Measurements from ENCODE around the gene RASSF7. TPM values are rescaled to one million over a fixed set of nuclear protein-coding genes. Genes with fewer than 3 reads are reported as not detected.
"Not testable (repeated sequence)": the region's sequence is repeated elsewhere in the genome, so short reads cannot be mapped to it uniquely, and the experiment has no call there.

RASSF7 gene
- total and polyA plus RNA-seq, 2 donors (not counting 3 experiments of a cell fraction or from before 2014, with no cell fraction given): 14.1 to 19.9 TPM

DNA sequence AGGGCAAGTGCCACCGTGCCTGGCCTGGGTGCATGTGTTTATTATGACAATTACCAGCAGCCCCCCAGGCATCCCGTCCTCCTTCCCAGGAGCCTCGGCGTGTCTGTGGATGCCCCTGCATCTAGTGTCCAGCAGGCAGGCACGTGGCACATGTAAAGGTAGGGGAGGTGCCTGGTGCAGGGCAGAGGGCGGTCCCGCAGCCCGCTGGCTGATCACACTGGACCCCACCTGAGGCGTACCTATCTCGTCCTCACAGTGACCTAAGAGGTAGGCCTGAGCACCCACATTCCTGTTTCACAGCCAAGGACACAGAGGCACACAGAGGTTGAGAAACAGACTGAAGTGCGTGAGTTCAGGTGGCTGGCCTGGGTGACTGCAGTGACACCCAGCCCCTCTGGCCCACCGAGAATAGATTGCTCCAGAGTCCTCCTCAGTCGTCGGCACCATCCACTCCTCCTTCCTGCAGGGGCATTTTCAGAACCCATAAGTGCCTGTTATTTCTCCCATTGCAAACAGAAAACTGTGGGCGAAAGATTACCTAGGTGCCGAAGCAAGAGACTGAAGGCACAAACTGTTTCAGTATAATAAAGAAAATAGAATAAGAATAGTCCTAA, 12.5 kb downstream of the RASSF7 start:
- peaks cover 17% of the 10 kb centered on the region for H3K79me2 ChIP-seq (ENCODE audit: control insufficient read depth, insufficient read depth, low read length)
- H3K9me3 ChIP-seq (replicated peaks; ENCODE audit: control insufficient read depth, insufficient read depth, low read length): no peaks in the 10 kb centered on the region
- dilution Hi-C loops (cut with MboI; ENCODE audit: extremely low pct_ligation_motif_present, low sequenced_read_pairs) (no loop called here), intact Hi-C loops (cut with micrococcal nuclease) (no loop called here)
- peaks cover 18% of the 10 kb centered on the region for H3K4me1 ChIP-seq (ENCODE audit: control insufficient read depth, extremely low read depth, insufficient read depth, low read length)
- peaks cover 8 to 10% of the 10 kb centered on the region in 2 experiments for H3K27me3 ChIP-seq (ENCODE audit: control insufficient read depth in 2 of 2, insufficient read depth in 2 of 2, low read length in 2 of 2)
- DNase-seq (ENCODE audit: low read depth, low spot score) (no peak), FAIRE-seq (no peak)
- TF ChIP-seq, protein P1, sequence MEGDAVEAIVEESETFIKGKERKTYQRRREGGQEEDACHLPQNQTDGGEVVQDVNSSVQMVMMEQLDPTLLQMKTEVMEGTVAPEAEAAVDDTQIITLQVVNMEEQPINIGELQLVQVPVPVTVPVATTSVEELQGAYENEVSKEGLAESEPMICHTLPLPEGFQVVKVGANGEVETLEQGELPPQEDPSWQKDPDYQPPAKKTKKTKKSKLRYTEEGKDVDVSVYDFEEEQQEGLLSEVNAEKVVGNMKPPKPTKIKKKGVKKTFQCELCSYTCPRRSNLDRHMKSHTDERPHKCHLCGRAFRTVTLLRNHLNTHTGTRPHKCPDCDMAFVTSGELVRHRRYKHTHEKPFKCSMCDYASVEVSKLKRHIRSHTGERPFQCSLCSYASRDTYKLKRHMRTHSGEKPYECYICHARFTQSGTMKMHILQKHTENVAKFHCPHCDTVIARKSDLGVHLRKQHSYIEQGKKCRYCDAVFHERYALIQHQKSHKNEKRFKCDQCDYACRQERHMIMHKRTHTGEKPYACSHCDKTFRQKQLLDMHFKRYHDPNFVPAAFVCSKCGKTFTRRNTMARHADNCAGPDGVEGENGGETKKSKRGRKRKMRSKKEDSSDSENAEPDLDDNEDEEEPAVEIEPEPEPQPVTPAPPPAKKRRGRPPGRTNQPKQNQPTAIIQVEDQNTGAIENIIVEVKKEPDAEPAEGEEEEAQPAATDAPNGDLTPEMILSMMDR (IDR thresholded peaks at IDR 0.05; ENCODE audit: extremely low read depth in 1 of 2, insufficient read depth in 1 of 2, low read depth in 1 of 2, low read length in 2 of 2): no peak
- TF ChIP-seq EZH2 (IDR thresholded peaks at IDR 0.05; ENCODE audit: borderline replicate concordance, low read depth, low read length, severe bottlenecking): no peak
- H4K20me1 ChIP-seq (replicated peaks; ENCODE audit: control insufficient read depth, extremely low read depth, insufficient read depth, low read length): no peaks in the 10 kb centered on the region
- no peaks in the 10 kb centered on the region for H3K36me3 ChIP-seq (ENCODE audit: control insufficient read depth in 2 of 2, extremely low read depth in 1 of 2, insufficient read depth in 2 of 2, low read length in 2 of 2)
- no peak overlapping the region for H3K4me3 ChIP-seq (replicated peaks in 1 of 3; ENCODE audit: insufficient read depth in 1 of 3, low read depth in 1 of 3, low read length in 3 of 3)
- H3K4me2 ChIP-seq (ENCODE audit: insufficient read depth, low read length): no peak overlapping the region
- CTCF ChIA-PET: no interaction called here
- H3K9ac ChIP-seq (replicated peaks; ENCODE audit: extremely low read depth, insufficient read depth, low read length): no peak overlapping the region
- POLR2A ChIA-PET: no interaction called here
- no peaks in the 10 kb centered on the region for H3K9me1 ChIP-seq (replicated peaks; ENCODE audit: control insufficient read depth, extremely low read depth, insufficient read depth, low read length)
- H2AFZ ChIP-seq (ENCODE audit: low read depth, low read length): no peak overlapping the region
- BruUV-seq (replicated peaks): no TSS peak
- H3K27ac ChIP-seq (ENCODE audit: insufficient read depth, low read depth, low read length): no peak overlapping the region

DNA sequence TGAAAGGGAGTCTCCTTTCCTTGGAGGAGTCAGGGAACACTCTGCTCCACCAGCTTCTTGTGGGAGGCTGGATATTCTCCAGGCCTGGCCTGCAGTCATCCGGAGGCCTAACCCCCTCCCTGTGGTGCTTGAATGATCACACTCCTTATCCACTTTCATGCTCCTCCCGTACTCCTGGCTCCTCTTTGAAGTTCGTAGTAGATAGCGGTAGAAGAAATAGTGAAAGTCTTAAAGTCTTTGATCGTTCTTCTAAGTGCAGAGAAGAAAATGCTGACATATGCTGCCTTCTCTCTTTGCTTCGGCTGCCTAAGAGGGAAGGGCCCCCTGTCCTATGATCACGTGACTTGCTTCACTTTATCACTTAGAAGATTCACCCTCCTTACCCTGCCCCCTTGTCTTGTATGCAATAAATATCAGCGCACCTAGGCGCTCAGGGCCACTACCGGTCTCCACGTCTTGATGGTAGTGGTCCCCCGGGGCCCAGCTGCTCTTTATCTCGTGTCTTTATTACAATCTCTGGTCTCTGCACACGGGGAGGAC, 13.3 kb downstream of the RASSF7 start:
- H3K9ac ChIP-seq (replicated peaks; ENCODE audit: extremely low read depth, insufficient read depth, low read length); BruUV-seq (replicated peaks); H3K27ac ChIP-seq (ENCODE audit: insufficient read depth, low read depth, low read length); H3K4me2 ChIP-seq (ENCODE audit: insufficient read depth, low read length); intact Hi-C loops (cut with micrococcal nuclease); FAIRE-seq; H3K4me3 ChIP-seq (replicated peaks in 1 of 3; ENCODE audit: insufficient read depth in 1 of 3, low read depth in 1 of 3, low read length in 3 of 3); DNase-seq (ENCODE audit: low read depth, low spot score); H3K36me3 ChIP-seq (ENCODE audit: control insufficient read depth in 2 of 2, extremely low read depth in 1 of 2, insufficient read depth in 2 of 2, low read length in 2 of 2); dilution Hi-C loops (cut with MboI; ENCODE audit: extremely low pct_ligation_motif_present, low sequenced_read_pairs); H3K9me1 ChIP-seq (replicated peaks; ENCODE audit: control insufficient read depth, extremely low read depth, insufficient read depth, low read length); CTCF ChIA-PET; H2AFZ ChIP-seq (ENCODE audit: low read depth, low read length); H4K20me1 ChIP-seq (replicated peaks; ENCODE audit: control insufficient read depth, extremely low read depth, insufficient read depth, low read length); H3K9me3 ChIP-seq (replicated peaks; ENCODE audit: control insufficient read depth, insufficient read depth, low read length); POLR2A ChIA-PET: not testable (repeated sequence)
- Histone ChIP-seq H3K79me2 (ENCODE audit: control insufficient read depth, insufficient read depth, low read length) (peaks cover 26% of the 10 kb centered on the region), H3K4me1 (ENCODE audit: control insufficient read depth, extremely low read depth, insufficient read depth, low read length) (peaks cover 18% of the 10 kb centered on the region), H3K27me3 (ENCODE audit: control insufficient read depth in 2 of 2, insufficient read depth in 2 of 2, low read length in 2 of 2) (peaks cover 8 to 10% of the 10 kb centered on the region in 2 experiments)
